ENCODE measurements around the gene CDK6. TPM values are rescaled to one million over a fixed set of nuclear protein-coding genes. Genes with fewer than 3 reads are reported as not detected.

CDK6 gene
- total and polyA plus RNA-seq, 9 of the 15 experiments (the other 6 are each of a cell fraction or from before 2014, with no cell fraction given) = 7.6 to 109 (median 44.4) TPM

GRCh38 chr7:92838934-92839333 lies 2.6 kb upstream of the CDK6 start:
- FAIRE-seq (no peak), DNase-seq (ENCODE audit: extremely low read depth in 1 of 4, low spot score in 3 of 4) (no peak), ATAC-seq (no peak)
- Histone ChIP-seq H3K4me1 (replicated peaks in 1 of 2; ENCODE audit: control insufficient read depth in 2 of 2, insufficient read depth in 2 of 2, low read length in 2 of 2) (peaks cover 0 to 17% of the 10 kb centered on the region in 2 experiments; a peak in 3 of 5 replicates), H3K9ac (ENCODE audit: insufficient read depth in 1 of 2, low read depth in 2 of 2, low read length in 2 of 2) (no peak overlapping the region), H3K4me3 (no peak overlapping the region), H3K36me3 (ENCODE audit: control insufficient read depth, insufficient read depth, low read length) (peaks cover 1% of the 10 kb centered on the region; the same call in 1 of the 3 replicates), H3K4me2 (ENCODE audit: insufficient read depth, low read length) (no peak overlapping the region), H4K20me1 (replicated peaks; ENCODE audit: control insufficient read depth, insufficient read depth, low read length) (no peaks in the 10 kb centered on the region), H3K79me2 (ENCODE audit: control insufficient read depth, insufficient read depth, low read length) (peaks cover 35% of the 10 kb centered on the region), H3K27ac (ENCODE audit: extremely low read depth, low read depth, low read length) (no peak overlapping the region), H3K27me3 (ENCODE audit: control insufficient read depth in 2 of 2, insufficient read depth in 2 of 2, low read length in 2 of 2) (no peaks in the 10 kb centered on the region), H3K9me3 (replicated peaks; ENCODE audit: control insufficient read depth, insufficient read depth, low read depth, low read length) (0 out of 2 replicates have a peak, but pooled peaks cover 2% of the 10 kb centered on the region), H3K9me1 (ENCODE audit: control insufficient read depth, insufficient read depth, low read length) (no peaks in the 10 kb centered on the region), H2AFZ (ENCODE audit: low read depth, low read length) (peak overlapping the region; percentile 86)
- no peak for TF ChIP-seq ZNF449 (CRISPR knock-in tag; IDR thresholded peaks at IDR 0.05)
- 0 out of 4 replicates have a peak, but pooled peaks of 1 of the 2 experiments have one; percentile 50 for TF ChIP-seq SRF (CRISPR knock-in tag; IDR thresholded peaks at IDR 0.05)
- ChIA-PET CTCF (ENCODE audit: low intra/inter-chr PET ratio) (no interaction called here), POLR2A (interaction anchor here (1.3 kb wide), 1 partner anchor 15 kb away, joined by 3 read pairs; no protein-coding TSS in a partner anchor)
- intact Hi-C loops (cut with micrococcal nuclease) (loop anchor here (5.0 kb wide), 2 partner anchors 168 to 312 kb away; partner anchors contain the start of genes PEX1 and RBM48), in situ Hi-C loops (cut with MboI) (no loop called here)
- BruUV-seq (replicated peaks) = no TSS peak

Measured in K562 (cell line).